Trophoblast cell (in vitro differentiated cells and primary cell): ENCODE results near the gene TLE1.

Source experiments
- DNase-seq, 2 donors: peaks; one replicate each; pipeline ENCODE4 v3.0.0-alpha.2; 2016
- H2AFZ ChIP-seq: 2 replicates; pipeline ENCODE4 v1.6.1; 2013; ENCODE audit warnings: low read length, moderate library complexity, mild to moderate bottlenecking; ENCODE audit not compliant: insufficient read depth, poor library complexity
- H2AK5ac ChIP-seq: 2 replicates; pipeline ENCODE4 v1.6.1; 2013; ENCODE audit warnings: mild to moderate bottlenecking, low read length
- H2BK120ac ChIP-seq: 2 replicates; pipeline ENCODE4 v1.6.1; 2013; ENCODE audit warnings: low read length, mild to moderate bottlenecking, moderate library complexity; ENCODE audit not compliant: insufficient read depth, poor library complexity
- H2BK12ac ChIP-seq: 2 replicates; pipeline ENCODE4 v1.6.1; 2013; ENCODE audit warnings: mild to moderate bottlenecking, low read length, moderate library complexity
- H2BK5ac ChIP-seq: 2 replicates; pipeline ENCODE4 v1.6.1; 2013; ENCODE audit warnings: low read length, low read depth, moderate library complexity, mild to moderate bottlenecking; ENCODE audit not compliant: poor library complexity
- H3K14ac ChIP-seq: 2 replicates; pipeline ENCODE4 v1.6.1; 2013; ENCODE audit warnings: mild to moderate bottlenecking, low read length
- H3K18ac ChIP-seq: 2 replicates; pipeline ENCODE4 v1.6.1; 2013; ENCODE audit warnings: mild to moderate bottlenecking, low read length
- H3K23ac ChIP-seq: 2 replicates; pipeline ENCODE4 v1.6.1; 2013; ENCODE audit warnings: low read length
- H3K27ac ChIP-seq: 2 replicates; pipeline ENCODE4 v1.5.1; 2013; ENCODE audit warnings: low read depth, mild to moderate bottlenecking, inconsistent platforms, low read length, moderate library complexity
- H3K27me3 ChIP-seq: 2 replicates; pipeline ENCODE4 v1.6.1; 2013; ENCODE audit warnings: inconsistent platforms, mild to moderate bottlenecking, low read length, moderate library complexity; ENCODE audit not compliant: insufficient read depth
- H3K36me3 ChIP-seq, 2 experiments: 1 replicate in 1 of 2; 2 replicates in 1 of 2; pipeline ENCODE4 v1.6.1; 2013; ENCODE audit warnings: low read length in 2 of 2, mild to moderate bottlenecking in 2 of 2, moderate library complexity in 1 of 2; ENCODE audit not compliant: insufficient read depth in 2 of 2, control insufficient read depth in 1 of 2
- H3K4ac ChIP-seq: 2 replicates; pipeline ENCODE4 v1.6.1; 2013; ENCODE audit warnings: low read depth, mild to moderate bottlenecking, low read length, moderate library complexity
- H3K4me1 ChIP-seq, 2 experiments: 1 replicate in 1 of 2; 2 replicates in 1 of 2; pipeline ENCODE4 v1.6.1; 2013; ENCODE audit warnings: low read length in 2 of 2, mild to moderate bottlenecking in 2 of 2, moderate library complexity in 1 of 2; ENCODE audit not compliant: insufficient read depth in 2 of 2, control insufficient read depth in 1 of 2
- H3K4me2 ChIP-seq: 2 replicates; pipeline ENCODE4 v1.6.1; 2013; ENCODE audit warnings: inconsistent platforms, mild to moderate bottlenecking, low read length, moderate library complexity
- H3K4me3 ChIP-seq: 2 replicates; pipeline ENCODE4 v1.5.1; 2013; ENCODE audit warnings: mild to moderate bottlenecking, low read depth, low read length, inconsistent platforms
- H3K79me1 ChIP-seq: one replicate; pipeline ENCODE4 v1.6.1; 2013; ENCODE audit warnings: low read length
- H3K79me2 ChIP-seq: 2 replicates; pipeline ENCODE4 v1.6.1; 2013; ENCODE audit warnings: low read length, mild to moderate bottlenecking; ENCODE audit not compliant: control insufficient read depth, insufficient read depth, poor library complexity
- H3K9ac ChIP-seq: 2 replicates; pipeline ENCODE4 v1.6.1; 2013; ENCODE audit warnings: mild to moderate bottlenecking, low read length
- H3K9me3 ChIP-seq: 2 replicates; pipeline ENCODE4 v1.6.1; 2013; ENCODE audit warnings: low read depth, mild to moderate bottlenecking, control low read depth, inconsistent platforms, low read length; ENCODE audit not compliant: insufficient read depth
- H4K12ac ChIP-seq: 2 replicates; pipeline ENCODE4 v1.6.1; 2013; ENCODE audit warnings: low read depth, mild to moderate bottlenecking, low read length, moderate library complexity
- H4K8ac ChIP-seq: 2 replicates; pipeline ENCODE4 v1.6.1; 2013; ENCODE audit warnings: low read depth, mild to moderate bottlenecking, low read length, moderate library complexity
- H4K91ac ChIP-seq: one replicate; pipeline ENCODE4 v1.6.1; 2013; ENCODE audit warnings: low read depth, mild to moderate bottlenecking, low read length, moderate library complexity
- WGBS: extraction: QIAGEN DNeasy Blood & Tissue Kit; methylation state at CpG from one replicate; pipeline ENCODE4 v1.1.7; 2013; ENCODE audit warnings: missing lambda C conversion rate; ENCODE audit not compliant: insufficient read length, insufficient coverage; ENCODE audit errors: extremely low coverage; 5-methylcytosine and 5-hydroxymethylcytosine counted together

TLE1 gene

DNA sequence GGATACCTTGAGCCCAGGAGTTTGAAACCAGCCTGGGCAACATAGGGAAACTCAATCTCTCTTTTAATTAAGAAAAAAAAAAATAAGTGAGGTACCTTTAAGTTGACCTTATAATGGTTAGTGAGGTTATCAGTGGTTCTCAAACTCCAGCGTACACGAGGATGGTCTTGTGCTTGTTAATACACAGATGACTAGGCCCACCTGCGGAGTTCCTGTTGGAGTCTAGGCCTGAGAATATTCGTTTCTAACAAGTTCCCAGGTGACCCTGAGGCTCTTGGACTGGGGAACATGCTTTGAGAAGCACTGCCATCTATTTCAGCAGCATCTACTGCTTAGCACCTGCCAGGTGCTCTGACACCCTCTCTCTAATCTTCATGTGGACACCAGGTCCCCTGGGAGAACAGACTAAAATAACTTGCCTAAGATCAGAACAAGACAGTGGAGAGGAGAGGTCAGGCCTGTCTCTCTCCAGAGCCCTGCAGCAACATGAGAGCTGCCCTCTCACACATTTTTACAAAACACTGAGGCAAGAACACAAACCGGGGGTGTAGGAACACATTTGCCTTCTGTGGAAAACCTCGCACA lies 24.6 kb downstream of the TLE1 start:
- Histone ChIP-seq H3K18ac (no peak overlapping the region), H3K9me3 (no peaks in the 10 kb centered on the region), H3K4me2 (no peak overlapping the region), H3K27ac (no peak overlapping the region), H4K91ac (no peak overlapping the region), H2AFZ (no peak overlapping the region), H3K4me1 (peaks cover 0 to 2% of the 10 kb centered on the region in 2 experiments), H3K27me3 (no peaks in the 10 kb centered on the region), H3K9ac (no peak overlapping the region), H3K79me1 (no peaks in the 10 kb centered on the region), H3K23ac (no peak overlapping the region), H3K14ac (no peak overlapping the region), H3K79me2 (peaks cover 1% of the 10 kb centered on the region), H2BK120ac (no peak overlapping the region), H3K4ac (no peak overlapping the region), H3K4me3 (no peak overlapping the region), H4K12ac (no peak overlapping the region), H2BK5ac (no peak overlapping the region), H2BK12ac (no peak overlapping the region), H2AK5ac (no peak overlapping the region), H3K36me3 (peaks cover 2 to 3% of the 10 kb centered on the region in 2 experiments), H4K8ac (no peak overlapping the region)
- DNase-seq, result no peak
- no CpG with 5 or more reads among the region's 6 CpGs for WGBS

DNA sequence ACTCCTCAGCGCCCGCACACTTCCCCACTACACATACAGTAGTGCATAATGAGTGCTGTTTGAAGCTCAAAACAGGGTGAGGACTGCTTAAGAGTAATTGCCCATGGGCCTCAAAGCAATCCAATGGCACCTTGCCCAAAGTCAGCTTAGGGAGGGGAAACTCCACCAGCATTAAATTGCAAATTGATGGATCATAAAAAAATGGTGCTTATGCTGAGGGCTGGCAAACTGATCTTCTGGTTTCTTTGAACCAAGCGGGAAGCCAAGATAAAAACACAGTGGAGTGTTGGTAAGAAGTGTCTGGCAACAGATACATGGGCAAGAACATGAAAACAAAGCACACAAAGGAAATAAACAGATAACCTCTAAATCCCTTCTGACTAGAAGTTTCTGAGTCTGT lies 28.0 kb downstream of the TLE1 start:
- Histone ChIP-seq H2BK12ac (no peak overlapping the region), H2BK5ac (no peak overlapping the region)

DNA sequence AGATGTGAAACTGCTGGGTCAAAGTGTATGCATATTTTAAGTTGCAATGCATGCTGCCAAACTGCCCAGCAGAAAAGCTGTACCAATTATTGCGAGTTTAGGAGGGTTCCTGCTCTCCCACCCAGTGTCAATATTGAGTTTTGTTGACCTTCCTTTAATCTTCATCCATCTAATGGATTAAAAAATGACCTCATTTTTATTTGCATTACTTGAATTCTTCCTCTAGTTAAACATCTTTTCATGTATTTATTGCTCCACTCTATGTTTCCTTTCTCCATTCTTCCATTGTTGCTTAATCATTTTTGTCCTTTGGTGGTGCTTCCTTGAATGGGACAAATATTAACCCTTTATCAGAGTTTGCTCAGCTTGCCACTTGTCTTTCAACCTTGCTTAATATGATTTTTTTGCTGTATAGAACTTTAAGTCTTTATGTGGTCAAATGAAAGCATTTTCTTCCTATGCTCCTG lies 32.4 kb downstream of the TLE1 start:
- Histone ChIP-seq H3K27me3 (no peaks in the 10 kb centered on the region), H3K79me1 (no peaks in the 10 kb centered on the region), H3K79me2 (peaks cover 1% of the 10 kb centered on the region), H3K36me3 (peaks cover 1 to 12% of the 10 kb centered on the region in 2 experiments), H2AK5ac (no peak overlapping the region), H2BK5ac (no peak overlapping the region), H2BK120ac (no peak overlapping the region), H3K14ac (no peak overlapping the region), H3K4me1 (peaks cover 0 to 2% of the 10 kb centered on the region in 2 experiments), H3K9ac (no peak overlapping the region), H3K23ac (no peak overlapping the region), H3K9me3 (no peaks in the 10 kb centered on the region), H3K4me3 (no peak overlapping the region), H2AFZ (no peak overlapping the region), H4K91ac (no peak overlapping the region), H2BK12ac (no peak overlapping the region), H4K8ac (no peak overlapping the region), H3K18ac (no peak overlapping the region), H3K4me2 (no peak overlapping the region), H4K12ac (no peak overlapping the region), H3K4ac (no peak overlapping the region), H3K27ac (no peak overlapping the region)
- WGBS, result no CpG with 5 or more reads among the region's 1 CpG
- peak in 1 of 2 donors; percentile 12 for DNase-seq

More for the DNA sequence above, 28.0 kb downstream of the TLE1 start:
- Histone ChIP-seq H3K9me3 (no peaks in the 10 kb centered on the region), H3K79me2 (peaks cover 3% of the 10 kb centered on the region), H3K4me3 (no peak overlapping the region), H3K27ac (no peak overlapping the region), H3K18ac (no peak overlapping the region), H3K9ac (no peak overlapping the region), H3K23ac (no peak overlapping the region), H2AFZ (no peak overlapping the region), H3K79me1 (no peaks in the 10 kb centered on the region), H3K36me3 (peaks cover 3 to 4% of the 10 kb centered on the region in 2 experiments), H3K27me3 (no peaks in the 10 kb centered on the region), H4K12ac (no peak overlapping the region), H3K14ac (no peak overlapping the region), H4K8ac (no peak overlapping the region), H3K4me2 (no peak overlapping the region), H2BK120ac (no peak overlapping the region), H2AK5ac (no peak overlapping the region), H3K4me1 (peaks cover 0 to 2% of the 10 kb centered on the region in 2 experiments), H4K91ac (no peak overlapping the region), H3K4ac (no peak overlapping the region)
- no CpG with 5 or more reads among the region's 3 CpGs for WGBS
- DNase-seq, result no peak

DNA sequence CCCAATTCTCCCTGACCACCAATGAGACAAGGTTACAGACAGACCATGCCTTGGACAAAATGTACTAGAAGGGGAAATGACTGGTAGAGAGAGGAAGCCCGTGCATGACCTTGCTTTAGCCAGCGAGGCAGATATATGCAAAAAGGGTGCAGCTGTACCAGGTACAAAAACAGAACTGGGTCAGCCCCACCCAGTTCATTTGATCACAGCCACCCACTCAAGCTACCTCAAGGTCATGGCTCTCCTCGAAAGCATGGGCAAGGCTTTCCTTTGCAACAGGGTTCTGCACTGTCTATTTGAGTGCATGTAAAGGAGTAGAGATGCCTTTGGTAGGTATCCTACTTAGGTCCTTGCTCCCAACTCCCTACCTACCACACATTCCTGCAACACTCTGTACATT lies 33.3 kb downstream of the TLE1 start:
- Histone ChIP-seq H2AK5ac (no peak overlapping the region), H3K27ac (no peak overlapping the region), H2BK12ac (no peak overlapping the region), H3K4me1 (peaks cover 0 to 2% of the 10 kb centered on the region in 2 experiments), H3K4me2 (no peak overlapping the region), H2BK5ac (no peak overlapping the region), H3K4ac (no peak overlapping the region), H3K18ac (no peak overlapping the region), H3K79me2 (peaks cover 1% of the 10 kb centered on the region), H3K9ac (no peak overlapping the region), H3K4me3 (no peak overlapping the region), H2BK120ac (no peak overlapping the region), H3K36me3 (peaks cover 5 to 15% of the 10 kb centered on the region in 2 experiments), H3K14ac (no peak overlapping the region), H4K91ac (no peak overlapping the region), H3K27me3 (no peaks in the 10 kb centered on the region), H2AFZ (no peak overlapping the region), H3K79me1 (no peaks in the 10 kb centered on the region), H4K12ac (no peak overlapping the region), H4K8ac (no peak overlapping the region), H3K9me3 (no peaks in the 10 kb centered on the region), H3K23ac (no peak overlapping the region)
- no peak for DNase-seq
- WGBS, result no CpG with 5 or more reads among the region's 3 CpGs
